K562 (cell line): Measurements from ENCODE around the gene ANKS1B. TPM values are rescaled to one million over a fixed set of nuclear protein-coding genes. Genes with fewer than 3 reads are reported as not detected.

Experiments used
- CREM ChIP-seq: IDR thresholded peaks from 2 replicates; pipeline ENCODE4 v1.6.1; 2014; ENCODE audit warnings: antibody characterized with exemption, low read depth
- KHSRP ChIP-seq: fragments of 450-650 bp; IDR thresholded peaks from 2 replicates; pipeline ENCODE4 v1.6.1; 2017
- PHTF2 ChIP-seq: fragments of 250-450 bp; sonication (Bioruptor Pico); IDR thresholded peaks from 2 replicates; pipeline ENCODE4 v1.5.0; 2021; ENCODE audit warnings: mild to moderate bottlenecking
- RBM39 ChIP-seq: fragments of 200-400 bp; formaldehyde crosslinking; optimal IDR thresholded peaks from 2 replicates; pipeline ENCODE3; 2018; ENCODE audit warnings: low read depth, low read length
- TCF7L2 ChIP-seq: fragments of 150-350 bp; IDR thresholded peaks from 2 replicates; pipeline ENCODE4 v1.6.1; 2016; ENCODE audit warnings: low read depth, mild to moderate bottlenecking, low read length, moderate library complexity
- polyA plus RNA-seq, 8 experiments: library from polyadenylated mRNA; depleted of rRNA in 4 of 8; stranded (reverse) in 5 of 8; unstranded in 3 of 8; fragments of >200 nt; fragmentation: Nextera tagmentation in 2 of 8; fragmentation: Illumina TruSeq in 1 of 8; extraction: Ambion mirVana in 2 of 8; extraction: Trizol in 1 of 8; gene quantifications; 2 replicates each; pipeline versions ENCODE4 v1.2.1 to v1.2.3, GENCODE V29; 2011 to 2014; ENCODE audit warnings: inconsistent platforms in 1 of 8, missing spikeins in 1 of 8
- total RNA-seq, 7 experiments: library from RNA; depleted of rRNA in 6 of 7; stranded (reverse); fragments of >200 nt in 6 of 7; fragmentation: Illumina TruSeq in 2 of 7; extraction: Trizol in 2 of 7; gene quantifications; 2 replicates each; pipeline versions ENCODE4 v1.2.1 to v1.2.3, GENCODE V29; 2011 to 2021; ENCODE audit warnings: low replicate concordance in 1 of 7
- TF ChIP-seq, protein P1 (sequence below), 2 experiments: fragments of 450-650 bp; IDR thresholded peaks; 2 replicates each; pipeline ENCODE4 v1.6.1; 2016; ENCODE audit warnings: mild to moderate bottlenecking in 2 of 2, borderline replicate concordance in 1 of 2, low read depth in 1 of 2, moderate library complexity in 1 of 2
- TF ChIP-seq, protein P2 (sequence below), 2 experiments: fragments of 150-350 bp in 1 of 2; IDR thresholded peaks; 2 replicates each; pipeline ENCODE4 v1.6.1; 2012 to 2016; ENCODE audit warnings: low read depth in 2 of 2, low read length in 2 of 2, mild to moderate bottlenecking in 1 of 2, moderate library complexity in 1 of 2

ANKS1B gene
- total and polyA plus RNA-seq, 9 of the 15 experiments (the other 6 are each of a cell fraction or from before 2014, with no cell fraction given), result 0.04 to 0.47 (median 0.28) TPM; not detected in 4

DNA sequence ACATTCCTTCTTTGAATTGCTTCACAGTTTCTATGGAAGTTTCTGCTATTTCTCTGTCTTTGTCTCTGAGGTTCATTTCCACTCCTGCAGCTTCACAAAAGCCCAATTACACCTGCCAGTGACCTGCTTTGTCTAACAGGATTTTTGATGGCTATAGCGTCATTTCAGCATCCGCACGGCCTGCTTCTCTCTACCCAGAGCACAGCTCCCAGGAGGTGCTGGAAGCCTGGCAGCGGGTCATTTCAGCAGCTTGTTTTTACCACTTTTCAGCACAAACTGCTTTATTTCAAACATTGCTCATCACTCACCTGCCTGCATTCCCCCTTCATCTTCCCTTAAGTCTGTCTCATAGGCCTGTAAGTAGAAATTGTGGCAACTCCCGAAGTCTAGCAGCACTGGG, 771.7 kb downstream of the ANKS1B start (continued):
- TF ChIP-seq, protein P1, sequence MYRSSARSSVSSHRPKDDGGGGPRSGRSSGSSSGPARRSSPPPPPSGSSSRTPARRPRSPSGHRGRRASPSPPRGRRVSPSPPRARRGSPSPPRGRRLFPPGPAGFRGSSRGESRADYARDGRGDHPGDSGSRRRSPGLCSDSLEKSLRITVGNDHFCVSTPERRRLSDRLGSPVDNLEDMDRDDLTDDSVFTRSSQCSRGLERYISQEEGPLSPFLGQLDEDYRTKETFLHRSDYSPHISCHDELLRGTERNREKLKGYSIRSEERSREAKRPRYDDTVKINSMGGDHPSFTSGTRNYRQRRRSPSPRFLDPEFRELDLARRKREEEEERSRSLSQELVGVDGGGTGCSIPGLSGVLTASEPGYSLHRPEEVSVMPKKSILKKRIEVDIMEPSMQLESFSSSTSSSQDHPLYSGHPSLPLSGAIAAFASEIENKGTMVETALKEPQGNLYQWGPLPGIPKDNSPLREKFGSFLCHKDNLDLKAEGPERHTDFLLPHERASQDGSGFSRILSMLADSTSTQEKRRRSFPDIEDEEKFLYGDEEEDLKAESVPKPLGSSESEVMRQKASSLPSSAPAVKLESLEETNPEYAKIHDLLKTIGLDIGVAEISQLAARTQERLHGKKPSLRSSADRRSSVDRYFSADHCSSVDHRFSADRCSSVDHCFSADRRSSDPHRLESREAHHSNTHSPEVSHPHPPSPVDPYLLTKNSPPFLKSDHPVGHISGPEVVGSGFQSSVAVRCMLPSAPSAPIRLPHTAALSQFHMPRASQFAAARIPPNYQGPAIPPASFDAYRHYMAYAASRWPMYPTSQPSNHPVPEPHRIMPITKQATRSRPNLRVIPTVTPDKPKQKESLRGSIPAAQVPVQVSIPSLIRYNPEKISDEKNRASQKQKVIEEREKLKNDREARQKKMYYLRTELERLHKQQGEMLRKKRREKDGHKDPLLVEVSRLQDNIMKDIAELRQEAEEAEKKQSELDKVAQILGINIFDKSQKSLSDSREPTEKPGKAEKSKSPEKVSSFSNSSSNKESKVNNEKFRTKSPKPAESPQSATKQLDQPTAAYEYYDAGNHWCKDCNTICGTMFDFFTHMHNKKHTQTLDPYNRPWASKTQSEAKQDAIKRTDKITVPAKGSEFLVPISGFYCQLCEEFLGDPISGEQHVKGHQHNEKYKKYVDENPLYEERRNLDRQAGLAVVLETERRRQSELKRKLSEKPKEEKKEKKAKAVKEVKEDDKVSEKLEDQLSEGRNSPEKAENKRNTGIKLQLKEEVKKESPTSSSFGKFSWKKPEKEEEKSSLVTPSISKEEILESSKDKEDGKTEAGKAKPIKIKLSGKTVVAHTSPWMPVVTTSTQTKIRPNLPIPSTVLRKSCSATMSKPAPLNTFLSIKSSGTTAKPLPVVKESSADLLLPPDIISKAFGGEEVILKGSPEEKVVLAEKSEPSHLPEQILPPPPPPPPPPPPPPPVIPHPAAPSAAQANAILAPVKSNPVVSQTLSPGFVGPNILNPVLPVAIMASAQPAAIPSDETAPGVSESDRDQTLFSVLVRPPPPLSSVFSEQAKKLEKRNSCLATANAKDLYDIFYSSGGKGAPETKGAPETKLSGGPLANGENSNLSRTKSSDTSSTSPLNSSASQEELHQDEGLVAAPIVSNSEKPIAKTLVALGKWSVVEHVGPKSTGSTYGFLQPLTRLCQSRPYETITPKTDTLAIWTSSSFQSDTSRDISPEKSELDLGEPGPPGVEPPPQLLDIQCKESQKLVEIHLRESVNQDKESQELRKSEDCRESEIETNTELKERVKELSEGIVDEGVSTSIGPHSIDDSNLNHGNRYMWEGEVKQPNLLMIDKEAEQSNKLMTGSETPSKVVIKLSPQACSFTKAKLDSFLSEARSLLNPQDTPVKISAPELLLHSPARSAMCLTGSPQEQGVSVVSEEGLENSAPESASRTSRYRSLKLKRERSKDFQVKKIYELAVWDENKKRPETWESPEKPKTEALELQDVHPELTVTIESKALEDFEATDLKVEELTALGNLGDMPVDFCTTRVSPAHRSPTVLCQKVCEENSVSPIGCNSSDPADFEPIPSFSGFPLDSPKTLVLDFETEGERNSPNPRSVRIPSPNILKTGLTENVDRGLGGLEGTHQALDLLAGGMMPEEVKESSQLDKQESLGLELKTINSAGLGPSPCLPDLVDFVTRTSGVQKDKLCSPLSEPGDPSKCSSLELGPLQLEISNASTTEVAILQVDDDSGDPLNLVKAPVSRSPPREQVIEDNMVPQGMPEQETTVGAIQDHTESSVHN (IDR thresholded peaks at IDR 0.05; ENCODE audit: borderline replicate concordance in 1 of 2, low read depth in 1 of 2), result no peak
- TF ChIP-seq, protein P2, sequence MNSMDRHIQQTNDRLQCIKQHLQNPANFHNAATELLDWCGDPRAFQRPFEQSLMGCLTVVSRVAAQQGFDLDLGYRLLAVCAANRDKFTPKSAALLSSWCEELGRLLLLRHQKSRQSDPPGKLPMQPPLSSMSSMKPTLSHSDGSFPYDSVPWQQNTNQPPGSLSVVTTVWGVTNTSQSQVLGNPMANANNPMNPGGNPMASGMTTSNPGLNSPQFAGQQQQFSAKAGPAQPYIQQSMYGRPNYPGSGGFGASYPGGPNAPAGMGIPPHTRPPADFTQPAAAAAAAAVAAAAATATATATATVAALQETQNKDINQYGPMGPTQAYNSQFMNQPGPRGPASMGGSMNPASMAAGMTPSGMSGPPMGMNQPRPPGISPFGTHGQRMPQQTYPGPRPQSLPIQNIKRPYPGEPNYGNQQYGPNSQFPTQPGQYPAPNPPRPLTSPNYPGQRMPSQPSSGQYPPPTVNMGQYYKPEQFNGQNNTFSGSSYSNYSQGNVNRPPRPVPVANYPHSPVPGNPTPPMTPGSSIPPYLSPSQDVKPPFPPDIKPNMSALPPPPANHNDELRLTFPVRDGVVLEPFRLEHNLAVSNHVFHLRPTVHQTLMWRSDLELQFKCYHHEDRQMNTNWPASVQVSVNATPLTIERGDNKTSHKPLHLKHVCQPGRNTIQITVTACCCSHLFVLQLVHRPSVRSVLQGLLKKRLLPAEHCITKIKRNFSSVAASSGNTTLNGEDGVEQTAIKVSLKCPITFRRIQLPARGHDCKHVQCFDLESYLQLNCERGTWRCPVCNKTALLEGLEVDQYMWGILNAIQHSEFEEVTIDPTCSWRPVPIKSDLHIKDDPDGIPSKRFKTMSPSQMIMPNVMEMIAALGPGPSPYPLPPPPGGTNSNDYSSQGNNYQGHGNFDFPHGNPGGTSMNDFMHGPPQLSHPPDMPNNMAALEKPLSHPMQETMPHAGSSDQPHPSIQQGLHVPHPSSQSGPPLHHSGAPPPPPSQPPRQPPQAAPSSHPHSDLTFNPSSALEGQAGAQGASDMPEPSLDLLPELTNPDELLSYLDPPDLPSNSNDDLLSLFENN (IDR thresholded peaks at IDR 0.05; ENCODE audit: low read depth in 2 of 2, low read length in 2 of 2), result no peak
- TF ChIP-seq PHTF2 (CRISPR knock-in tag) (no peak), KHSRP (no peak), TCF7L2 (no peak), CREM (no peak), RBM39 (no peak)
- TF ChIP-seq, all 486 proteins: peak for 0
